Endodermal cell (in vitro differentiated cells): ENCODE measurements around the gene OR2L8. TPM values are rescaled to one million over a fixed set of nuclear protein-coding genes. Genes with fewer than 3 reads are reported as not detected.
A peak's percentile ranks its signal among the peaks of the same experiment; 100 is the strongest.
"Not testable (repeated sequence)": the region's sequence is repeated elsewhere in the genome, so short reads cannot be mapped to it uniquely, and the experiment has no call there.

Experiments used
- DNase-seq: peaks from one replicate; pipeline ENCODE4 v3.0.0-alpha.2; 2017
- H3K27ac ChIP-seq: 2 replicates; pipeline ENCODE4 v1.5.1; 2013; ENCODE audit warnings: mild to moderate bottlenecking, low read depth, low read length, moderate library complexity
- H3K27me3 ChIP-seq: 2 replicates; pipeline ENCODE4 v1.6.1; 2013; ENCODE audit warnings: mild to moderate bottlenecking, low read length, moderate library complexity; ENCODE audit not compliant: insufficient read depth, control insufficient read depth, poor library complexity, severe bottlenecking
- H3K36me3 ChIP-seq: 2 replicates; pipeline ENCODE4 v1.7.0; 2013; ENCODE audit warnings: mild to moderate bottlenecking, low read length, moderate library complexity; ENCODE audit not compliant: control insufficient read depth, insufficient read depth
- H3K4me1 ChIP-seq: one replicate; pipeline ENCODE4 v1.7.0; 2013; ENCODE audit warnings: low read length; ENCODE audit not compliant: control insufficient read depth, insufficient read depth
- H3K4me3 ChIP-seq: 2 replicates; pipeline ENCODE4 v1.5.1; 2013; ENCODE audit warnings: mild to moderate bottlenecking, low read length, moderate library complexity
- H3K9ac ChIP-seq: 2 replicates; pipeline ENCODE4 v1.6.1; 2013; ENCODE audit warnings: mild to moderate bottlenecking, low read length, moderate library complexity; ENCODE audit not compliant: poor library complexity, severe bottlenecking; ENCODE audit errors: extremely low read depth
- H3K9me3 ChIP-seq: 2 replicates; pipeline ENCODE4 v1.6.1; 2013; ENCODE audit warnings: mild to moderate bottlenecking, low read length, moderate library complexity; ENCODE audit not compliant: control insufficient read depth
- H3K27ac Mint-ChIP-seq: 2 replicates; pipeline ENCODE4 v1.8.0; 2020; ENCODE audit warnings: mixed read lengths
- H3K27me3 Mint-ChIP-seq: 2 replicates; pipeline ENCODE4 v1.8.0; 2021; ENCODE audit warnings: mild to moderate bottlenecking, mixed read lengths; ENCODE audit not compliant: insufficient read depth
- H3K36me3 Mint-ChIP-seq: 2 replicates; pipeline ENCODE4 v1.8.0; 2020; ENCODE audit warnings: low read depth, mixed read lengths
- H3K4me1 Mint-ChIP-seq: 2 replicates; pipeline ENCODE4 v1.8.0; 2020; ENCODE audit warnings: mixed read lengths
- H3K4me3 Mint-ChIP-seq: 2 replicates; pipeline ENCODE4 v1.8.0; 2020; ENCODE audit warnings: mild to moderate bottlenecking, moderate library complexity, mixed read lengths
- H3K9me3 Mint-ChIP-seq: 2 replicates; pipeline ENCODE4 v1.8.0; 2020; ENCODE audit warnings: mild to moderate bottlenecking, mixed read lengths
- WGBS, 2 experiments: methylation state at CpG; one replicate each; pipeline versions ENCODE4 v1.1.5 to v1.1.7; 2013; ENCODE audit warnings: missing lambda C conversion rate in 2 of 2, mixed read lengths in 1 of 2; ENCODE audit not compliant: insufficient coverage in 1 of 2, insufficient read length in 1 of 2; 5-methylcytosine and 5-hydroxymethylcytosine counted together
- total RNA-seq, 2 donors: library from RNA; stranded (reverse); fragmentation: NEBNext Ultra II Directional in 1 of 2; extraction: Animal tissue kit (Norgen Biotek cat#: 25700) in 1 of 2; gene quantifications; 2 replicates in 1 of 2; 3 replicates in 1 of 2; pipeline ENCODE4 v1.2.1, GENCODE V29; 2021
- TF ChIP-seq, protein P1 (sequence below): fragments of 200-600 bp; sonication (generic); conservative IDR thresholded peaks from 2 replicates; pipeline ENCODE4 v1.5.0; 2021; ENCODE audit warnings: antibody characterized with exemption, mild to moderate bottlenecking

Gene OR2L8
- total RNA-seq, 2 donors from 2014 or later = not detected

DNA sequence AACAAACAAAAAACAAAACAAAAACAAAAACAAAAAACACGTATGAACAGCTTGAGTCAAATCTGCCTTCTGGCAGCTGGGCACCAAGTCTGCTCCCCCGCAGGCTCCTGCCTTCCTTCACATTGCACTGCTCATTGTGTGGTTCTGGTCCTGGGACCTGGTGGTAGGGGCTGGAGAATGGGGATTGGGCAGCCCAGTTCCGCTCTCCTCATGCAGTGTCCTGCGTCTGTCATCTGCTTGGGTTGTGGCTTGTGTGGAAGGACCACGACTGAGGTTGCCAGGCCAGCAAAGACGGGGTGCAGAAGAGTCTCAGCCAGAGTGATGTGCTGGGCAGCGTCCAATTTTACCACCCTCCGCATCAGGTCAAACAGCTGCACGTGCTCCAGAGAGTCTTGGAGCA is 12.9 kb upstream of the OR2L8 start:
- no peak for DNase-seq
- Histone ChIP-seq H3K4me3 (no peak overlapping the region), H3K9ac (no peak overlapping the region), H3K27me3 (no peaks in the 10 kb centered on the region), H3K36me3 (no peaks in the 10 kb centered on the region), H3K27ac (no peak overlapping the region), H3K9me3 (peaks cover 64% of the 10 kb centered on the region), H3K4me1 (no peaks in the 10 kb centered on the region)
- Mint-ChIP-seq H3K36me3 (no peaks in the 10 kb centered on the region), H3K4me3 (no peak overlapping the region), H3K4me1 (no peaks in the 10 kb centered on the region), H3K27ac (no peak overlapping the region), H3K27me3 (peaks cover 2% of the 10 kb centered on the region), H3K9me3 (peaks cover 36% of the 10 kb centered on the region)
- TF ChIP-seq, protein P1, sequence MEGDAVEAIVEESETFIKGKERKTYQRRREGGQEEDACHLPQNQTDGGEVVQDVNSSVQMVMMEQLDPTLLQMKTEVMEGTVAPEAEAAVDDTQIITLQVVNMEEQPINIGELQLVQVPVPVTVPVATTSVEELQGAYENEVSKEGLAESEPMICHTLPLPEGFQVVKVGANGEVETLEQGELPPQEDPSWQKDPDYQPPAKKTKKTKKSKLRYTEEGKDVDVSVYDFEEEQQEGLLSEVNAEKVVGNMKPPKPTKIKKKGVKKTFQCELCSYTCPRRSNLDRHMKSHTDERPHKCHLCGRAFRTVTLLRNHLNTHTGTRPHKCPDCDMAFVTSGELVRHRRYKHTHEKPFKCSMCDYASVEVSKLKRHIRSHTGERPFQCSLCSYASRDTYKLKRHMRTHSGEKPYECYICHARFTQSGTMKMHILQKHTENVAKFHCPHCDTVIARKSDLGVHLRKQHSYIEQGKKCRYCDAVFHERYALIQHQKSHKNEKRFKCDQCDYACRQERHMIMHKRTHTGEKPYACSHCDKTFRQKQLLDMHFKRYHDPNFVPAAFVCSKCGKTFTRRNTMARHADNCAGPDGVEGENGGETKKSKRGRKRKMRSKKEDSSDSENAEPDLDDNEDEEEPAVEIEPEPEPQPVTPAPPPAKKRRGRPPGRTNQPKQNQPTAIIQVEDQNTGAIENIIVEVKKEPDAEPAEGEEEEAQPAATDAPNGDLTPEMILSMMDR = no peak
- WGBS, 2 experiments = 72 to 86% methylated on average over 5 to 9 of the region's 9 CpGs

DNA sequence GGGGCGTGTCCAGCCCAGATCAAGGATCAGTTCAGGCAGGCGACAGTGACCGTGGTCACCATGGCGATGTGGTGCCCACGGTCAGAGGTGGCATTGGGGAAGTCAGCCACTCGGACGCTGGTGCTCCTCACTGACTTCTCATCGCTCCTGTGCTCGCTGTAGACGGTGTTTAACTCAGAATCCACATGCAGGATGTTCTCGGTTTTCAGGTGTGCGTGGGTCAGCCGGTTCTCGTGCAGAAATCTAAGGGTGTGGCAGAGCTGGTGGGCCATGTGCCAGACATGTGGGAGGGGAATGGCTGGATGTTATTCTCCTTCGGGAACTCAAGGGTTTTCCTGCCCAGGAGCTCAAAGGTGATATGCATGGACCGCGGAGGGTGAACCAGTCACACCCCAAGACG is 12.2 kb upstream of the OR2L8 start:
- DNase-seq = no peak
- H3K4me1 Mint-ChIP-seq = no peaks in the 10 kb centered on the region
- H3K4me3 ChIP-seq = no peak overlapping the region
- H3K9ac ChIP-seq = no peak overlapping the region
- TF ChIP-seq, protein P1 = no peak
- no peak overlapping the region for H3K27ac Mint-ChIP-seq
- peaks cover 64% of the 10 kb centered on the region for H3K9me3 ChIP-seq
- H3K9me3 Mint-ChIP-seq = peaks cover 37% of the 10 kb centered on the region
- no peaks in the 10 kb centered on the region for H3K36me3 ChIP-seq
- H3K27me3 ChIP-seq = no peaks in the 10 kb centered on the region
- 83 to 87% methylated on average over 16 to 18 of the region's 18 CpGs for WGBS, 2 experiments
- peaks cover 2% of the 10 kb centered on the region for H3K27me3 Mint-ChIP-seq
- no peaks in the 10 kb centered on the region for H3K36me3 Mint-ChIP-seq
- no peak overlapping the region for H3K4me3 Mint-ChIP-seq
- H3K4me1 ChIP-seq = no peaks in the 10 kb centered on the region
- H3K27ac ChIP-seq = no peak overlapping the region

DNA sequence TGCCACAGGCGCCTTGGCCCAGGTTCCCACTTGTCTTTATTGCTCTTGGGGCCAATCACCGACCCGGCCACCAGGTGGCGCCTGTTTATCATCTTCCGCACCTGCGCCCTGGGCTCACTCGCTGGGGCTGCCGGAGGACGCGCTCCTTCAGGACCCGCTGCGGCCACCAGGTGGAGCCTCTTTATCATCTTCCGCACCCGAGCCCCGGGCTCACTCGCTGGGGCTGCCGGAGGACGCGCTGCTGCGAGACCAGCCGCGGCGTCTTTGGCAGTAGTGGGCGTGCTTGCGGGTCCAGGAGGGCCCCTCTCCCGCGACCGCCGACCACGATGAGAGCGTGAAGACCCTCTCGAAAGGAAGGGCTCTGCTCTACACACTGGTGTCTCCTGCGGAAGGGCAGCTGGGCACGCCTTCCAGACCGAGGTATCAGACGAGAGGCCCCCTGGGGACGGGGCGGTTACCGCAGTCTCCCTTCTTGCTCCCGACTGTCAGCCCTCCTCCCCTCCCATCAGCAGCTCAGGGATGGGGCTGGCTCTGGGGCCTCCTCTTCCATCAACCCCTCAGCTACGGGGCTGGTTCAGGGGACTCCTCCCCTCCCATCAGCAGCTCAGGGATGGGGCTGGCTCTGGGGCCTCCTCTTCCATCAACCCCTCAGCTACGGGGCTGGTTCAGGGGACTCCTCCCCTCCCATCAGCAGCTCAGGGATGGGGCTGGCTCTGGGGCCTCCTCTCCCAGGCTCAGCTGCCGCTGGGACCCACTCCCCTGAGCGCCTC is 11.5 kb upstream of the OR2L8 start:
- peaks cover 64% of the 10 kb centered on the region for H3K9me3 ChIP-seq
- TF ChIP-seq, protein P1 = peak; percentile 89
- H3K27me3 Mint-ChIP-seq, H3K27ac ChIP-seq, H3K36me3 ChIP-seq, H3K36me3 Mint-ChIP-seq, H3K9ac ChIP-seq, H3K4me1 Mint-ChIP-seq, H3K27me3 ChIP-seq, H3K4me3 ChIP-seq, H3K4me1 ChIP-seq, H3K27ac Mint-ChIP-seq: not testable (repeated sequence)
- peak; percentile 93 for DNase-seq
- WGBS, 2 experiments = 33 to 72% methylated on average over 14 to 44 of the region's 44 CpGs
- Mint-ChIP-seq H3K4me3 (peak overlapping the region; percentile 55), H3K9me3 (peaks cover 35% of the 10 kb centered on the region)
